Retinal pigment epithelial cell (primary cell): Measurements from ENCODE around the gene GLI1.

ENCODE experiments used
- DNase-seq: peaks from one replicate; pipeline ENCODE4 v3.0.0-alpha.2; 2010; ENCODE audit warnings: low read depth
- H3K4me3 ChIP-seq: 2 replicates; pipeline ENCODE4 v1.5.1; 2011; ENCODE audit warnings: mild to moderate bottlenecking, low read length, control low read depth, moderate library complexity
- CTCF ChIP-seq: conservative IDR thresholded peaks from 2 replicates; pipeline ENCODE4 v1.5.1; 2011; ENCODE audit warnings: low read depth, low read length, control low read depth, inconsistent platforms

GLI1 gene

GRCh38 chr12:57485695-57486094 is 26.1 kb downstream of the GLI1 start:
- H3K4me3 ChIP-seq, result no peak overlapping the region
- no peak for DNase-seq
- no peak for TF ChIP-seq CTCF

GRCh38 chr12:57487055-57487596 is 27.5 kb downstream of the GLI1 start:
- peak overlapping the region; percentile 96 for H3K4me3 ChIP-seq
- no peak for TF ChIP-seq CTCF
- DNase-seq, result no peak

GRCh38 chr12:57487597-57488401 is 28.2 kb downstream of the GLI1 start, which contains the start of gene MARS1:
Gene MARS1, plus strand, starts transcription at chr12:57488068. Its CDS starts 23 bp downstream, at chr12:57488091.
- TF ChIP-seq CTCF, result no peak
- DNase-seq, result peak; percentile 83

GRCh38 chr12:57488402-57489156 is 29.0 kb downstream of the GLI1 start:
- no peak for DNase-seq
- H3K4me3 ChIP-seq, result peak overlapping the region; percentile 96
- no peak for TF ChIP-seq CTCF

More at GRCh38 chr12:57487597-57488401, 28.2 kb downstream of the GLI1 start, which contains the start of gene MARS1:
- H3K4me3 ChIP-seq, result peak within 1 kb of the TSS; percentile 96

GRCh38 chr12:57489157-57489641 is 29.6 kb downstream of the GLI1 start:
- no peak for TF ChIP-seq CTCF
- H3K4me3 ChIP-seq, result peak overlapping the region; percentile 96
- no peak for DNase-seq

GRCh38 chr12:57490126-57490525 is 30.5 kb downstream of the GLI1 start:
- no peak for TF ChIP-seq CTCF
- no peak for DNase-seq
- H3K4me3 ChIP-seq, result no peak overlapping the region
